Measurements from ENCODE around the gene LIN28A.
"Not testable (repeated sequence)": the region's sequence is repeated elsewhere in the genome, so short reads cannot be mapped to it uniquely, and the experiment has no call there.

LIN28A gene

DNA sequence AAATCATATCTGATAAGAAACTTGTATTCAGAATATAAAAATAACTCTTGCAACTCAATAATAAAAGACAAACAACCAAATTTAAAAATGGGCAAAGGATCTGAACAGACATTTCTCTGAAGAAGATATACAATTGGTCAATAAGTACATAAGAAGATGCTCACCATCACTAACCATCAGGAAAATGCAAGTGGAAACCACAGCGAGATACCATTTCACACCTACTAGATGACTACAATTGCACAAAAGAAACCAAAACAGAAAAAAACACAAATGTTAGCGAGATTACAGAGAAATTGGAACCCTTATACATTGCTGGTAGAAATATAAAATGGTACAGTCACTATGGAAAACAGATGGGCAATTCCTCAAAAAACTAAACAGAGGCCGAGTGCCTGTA, 26.5 kb upstream of the LIN28A start:
- H3K4me3 ChIP-seq (ENCODE audit: low read length), result no peak overlapping the region
- DNase-seq (ENCODE audit: low read depth, low spot score), result no peak

DNA sequence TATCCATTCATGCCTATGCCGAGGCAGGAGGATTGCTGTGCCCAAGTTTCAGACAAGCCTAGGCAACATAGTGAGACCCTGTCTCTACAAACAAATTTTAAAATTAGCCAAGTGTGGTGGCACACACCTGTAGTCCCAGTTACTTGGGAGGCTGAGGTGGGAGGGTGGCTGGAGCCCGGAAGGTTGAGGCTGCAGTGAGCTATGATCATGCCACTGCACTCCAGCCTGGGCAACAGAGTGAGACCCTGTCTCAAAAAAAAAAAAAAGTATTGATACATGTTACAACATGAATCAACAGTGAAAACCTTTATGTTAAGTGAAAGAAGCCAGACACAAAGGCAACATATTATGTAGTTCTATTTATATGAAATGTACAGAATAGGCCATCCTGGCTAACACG, 25.6 kb upstream of the LIN28A start:
- not testable (repeated sequence) for DNase-seq (ENCODE audit: low read depth, low spot score)

DNA sequence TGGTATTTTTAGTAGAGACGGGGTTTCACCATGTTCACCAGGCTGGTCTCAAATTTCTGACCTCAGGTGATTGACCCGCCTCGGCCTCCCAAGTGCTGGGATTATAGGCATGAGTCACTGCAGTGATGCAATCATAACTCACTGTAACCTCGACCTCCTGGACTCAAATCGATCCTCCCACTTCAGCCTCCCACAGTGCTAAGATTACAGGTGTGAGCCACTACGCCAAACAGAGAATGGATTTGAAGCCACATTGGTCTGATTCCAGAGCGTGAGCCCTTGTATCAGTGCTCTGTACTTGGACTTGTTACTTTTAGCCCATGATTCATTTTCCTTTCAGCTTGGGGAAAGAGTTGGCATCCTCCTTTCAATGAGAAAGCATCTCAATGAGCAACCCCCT, 23.2 kb upstream of the LIN28A start:
- H3K4me3 ChIP-seq (ENCODE audit: low read length), result no peak overlapping the region
- DNase-seq (ENCODE audit: low read depth, low spot score), result no peak

More for the DNA sequence above, 25.6 kb upstream of the LIN28A start:
- H3K4me3 ChIP-seq (ENCODE audit: low read length), result not testable (repeated sequence)

DNA sequence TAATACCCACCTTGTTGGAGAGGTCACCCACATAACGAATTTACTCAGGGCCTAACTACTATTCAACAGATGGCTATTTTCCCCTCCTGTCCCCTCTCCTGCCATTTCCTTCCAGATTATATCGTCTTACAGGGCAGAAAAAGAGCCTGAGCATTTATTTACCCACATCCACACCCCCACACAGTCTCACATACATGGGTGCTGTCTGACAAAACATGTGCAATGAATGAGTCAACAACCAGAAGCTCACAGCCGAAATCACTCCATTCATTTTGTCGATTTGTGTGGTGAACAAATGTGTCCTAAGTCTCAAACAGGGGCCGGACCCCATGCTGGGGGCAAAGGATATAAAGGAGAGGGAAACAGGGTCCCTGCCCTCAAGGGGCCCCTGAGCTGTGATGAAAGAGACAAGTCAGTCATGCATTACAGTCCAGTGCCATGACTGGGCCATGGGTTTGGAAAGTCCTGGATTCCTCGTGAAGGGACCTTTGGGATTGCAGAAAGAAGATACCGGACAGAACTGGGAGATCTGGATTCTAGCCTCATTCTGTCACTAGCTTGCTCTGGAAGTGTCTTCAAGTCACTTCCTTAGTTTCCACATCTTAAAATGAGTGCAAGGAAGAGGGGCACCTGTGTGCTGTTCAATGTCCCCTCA, 21.7 kb upstream of the LIN28A start:
- no peak for DNase-seq (ENCODE audit: low read depth, low spot score)
- no peak overlapping the region for H3K4me3 ChIP-seq (ENCODE audit: low read length)

DNA sequence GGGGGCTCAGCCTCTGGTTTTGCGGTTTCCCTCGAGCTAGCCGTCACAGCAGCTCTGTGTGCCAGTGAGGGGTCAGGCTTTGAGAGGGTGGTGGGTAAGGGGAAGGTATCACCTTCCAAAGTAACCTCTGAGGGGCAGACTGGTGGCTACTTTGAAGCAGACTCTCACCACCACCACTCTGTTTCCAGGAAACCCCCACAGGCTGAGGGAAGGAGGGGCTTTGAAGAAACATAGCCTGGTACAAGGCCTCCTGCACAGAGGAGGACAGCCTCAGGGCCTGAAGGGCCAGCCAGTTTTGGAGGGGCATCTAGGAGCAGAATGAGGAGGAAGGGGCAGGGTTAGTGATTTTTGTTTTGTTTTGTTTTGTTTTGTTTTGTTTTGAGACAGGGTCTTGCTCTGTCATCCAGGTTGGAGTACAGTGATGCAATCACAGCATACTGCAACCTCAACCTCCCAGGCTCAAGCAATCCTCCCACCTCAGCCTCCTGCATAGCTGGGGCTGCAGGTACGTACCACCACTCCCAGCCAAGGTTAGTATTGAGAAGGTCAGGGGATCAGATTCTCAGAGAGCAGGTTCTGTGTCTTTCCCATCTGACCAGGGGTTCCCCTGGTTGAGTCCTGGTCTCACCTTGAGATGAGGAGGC, 20.9 kb upstream of the LIN28A start:
- no peak overlapping the region for H3K4me3 ChIP-seq (ENCODE audit: low read length)
- DNase-seq (ENCODE audit: low read depth, low spot score), result no peak

DNA sequence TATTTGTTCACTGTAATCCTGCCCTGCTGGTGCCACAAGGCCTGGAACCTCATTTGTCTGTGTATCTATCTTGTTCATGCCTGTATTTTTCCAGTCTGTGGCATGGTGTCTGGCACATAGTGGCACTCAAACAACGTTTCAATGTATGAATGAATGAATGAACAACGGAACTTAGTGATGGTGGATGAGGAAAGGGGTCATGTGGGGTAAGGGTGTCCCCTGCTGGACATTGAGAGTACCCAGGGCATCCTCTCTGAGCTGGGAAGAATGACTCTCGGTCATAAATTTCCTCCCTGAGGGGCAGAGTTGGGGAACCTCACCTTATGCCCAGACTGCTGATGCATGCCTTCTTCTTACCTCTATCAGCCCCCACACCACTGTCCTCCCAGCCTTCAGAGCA, 19.2 kb upstream of the LIN28A start:
- no peak overlapping the region for H3K4me3 ChIP-seq (ENCODE audit: low read length)
- peak; percentile 42 for DNase-seq (ENCODE audit: low read depth, low spot score)

DNA sequence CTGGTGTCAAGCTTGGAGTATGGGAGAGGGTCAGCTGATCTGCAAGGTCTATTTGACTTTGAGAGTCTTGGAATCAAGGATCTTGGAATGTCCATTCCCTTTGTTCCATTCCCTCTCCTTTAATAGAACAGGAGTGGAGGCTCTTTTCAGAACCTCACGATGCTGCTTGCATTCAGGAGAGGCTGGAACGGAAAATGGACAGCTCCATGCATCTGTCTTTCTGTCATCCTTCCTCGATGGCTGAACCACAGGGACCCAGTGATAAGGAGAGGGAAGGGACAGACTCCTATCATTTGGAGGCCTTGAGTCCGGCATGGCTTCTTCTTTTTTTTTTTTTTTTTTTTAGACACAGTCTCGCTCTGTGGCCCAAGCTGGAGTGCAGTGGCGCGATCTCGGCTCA, 14.9 kb upstream of the LIN28A start:
- no peak overlapping the region for H3K4me3 ChIP-seq (ENCODE audit: low read length)
- DNase-seq (ENCODE audit: low read depth, low spot score), result no peak

DNA sequence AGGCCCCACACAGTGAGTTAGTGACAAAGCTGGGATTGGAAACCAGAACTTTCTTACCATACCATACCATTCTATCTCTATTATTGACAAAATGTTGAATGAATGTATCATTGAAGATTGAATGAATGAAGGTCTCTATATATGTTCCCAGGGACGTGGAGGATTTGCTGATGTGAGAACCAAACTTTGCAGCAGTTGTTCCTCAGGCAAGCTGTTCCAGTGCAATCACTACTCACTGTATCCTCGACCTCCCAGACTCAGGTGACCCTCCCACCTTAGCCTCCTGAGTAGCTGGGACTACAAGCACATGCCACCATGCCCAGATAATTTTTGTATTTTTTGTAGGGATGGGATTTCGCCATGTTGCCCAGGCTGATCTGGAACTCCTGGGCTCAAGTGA, 11.6 kb upstream of the LIN28A start:
- DNase-seq (ENCODE audit: low read depth, low spot score), result no peak
- H3K4me3 ChIP-seq (ENCODE audit: low read length), result no peak overlapping the region

DNA sequence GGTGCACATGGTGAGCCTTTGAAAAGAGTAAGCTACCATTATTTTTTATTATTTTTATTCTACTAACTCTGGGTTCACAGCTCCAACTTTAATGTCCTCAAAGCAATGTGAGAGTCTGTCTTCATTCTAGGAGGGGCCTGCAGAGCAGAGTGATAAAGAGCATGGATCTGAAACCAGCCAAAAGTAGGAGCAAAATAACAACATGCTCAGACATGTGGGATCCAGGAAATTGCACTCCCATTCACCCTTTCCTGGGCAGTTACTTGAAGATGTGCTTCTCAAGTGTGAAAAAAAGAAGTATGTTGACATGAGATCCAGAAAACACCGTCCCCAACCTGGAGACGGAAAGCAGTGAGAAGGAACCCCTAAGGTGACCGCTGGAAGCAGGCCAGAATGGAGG, 8.7 kb upstream of the LIN28A start:
- no peak overlapping the region for H3K4me3 ChIP-seq (ENCODE audit: low read length)

DNA sequence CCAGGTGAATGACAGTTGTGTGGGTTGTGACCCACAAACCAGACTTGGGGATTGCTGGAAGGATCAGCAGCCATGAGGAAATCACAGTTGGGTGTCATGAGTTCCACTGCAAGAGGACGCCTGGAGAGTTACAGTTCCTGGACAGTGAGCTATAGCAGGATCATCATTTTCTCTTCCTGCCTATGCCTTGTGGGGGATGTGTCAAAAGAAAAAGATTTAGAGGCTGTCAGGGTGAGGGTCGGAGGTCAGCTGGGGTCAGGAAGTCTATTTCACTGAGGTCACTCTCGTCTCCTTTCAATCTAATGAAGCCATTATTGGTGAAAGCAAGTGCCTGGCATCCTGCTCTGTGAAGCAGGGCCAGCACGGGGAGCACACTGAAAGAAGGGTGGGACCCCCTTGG, 7.0 kb upstream of the LIN28A start:
- no peak overlapping the region for H3K4me3 ChIP-seq (ENCODE audit: low read length)

More for the DNA sequence above, 8.7 kb upstream of the LIN28A start:
- no peak for DNase-seq (ENCODE audit: low read depth, low spot score)

DNA sequence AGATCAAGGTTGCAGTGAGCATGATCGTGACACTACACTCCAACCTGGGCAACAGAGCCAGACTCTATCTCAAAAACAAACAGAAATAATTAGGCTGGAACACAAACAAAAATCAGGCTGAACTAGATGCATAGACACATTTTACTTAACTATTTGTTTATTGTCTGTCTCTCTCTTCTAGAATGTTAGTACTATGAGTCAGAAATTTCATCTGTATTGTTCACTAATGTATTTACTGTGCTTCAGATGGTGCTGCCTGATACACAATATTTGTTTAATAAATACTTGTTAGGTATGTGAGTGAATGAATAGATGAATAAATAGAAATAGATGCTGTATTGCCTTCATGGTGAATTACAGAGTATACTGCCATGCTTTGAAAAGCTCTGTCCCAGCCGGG, 6.0 kb upstream of the LIN28A start:
- H3K4me3 ChIP-seq (ENCODE audit: low read length), result no peak overlapping the region
- no peak for DNase-seq (ENCODE audit: low read depth, low spot score)

More for the DNA sequence above, 7.0 kb upstream of the LIN28A start:
- DNase-seq (ENCODE audit: low read depth, low spot score), result no peak

DNA sequence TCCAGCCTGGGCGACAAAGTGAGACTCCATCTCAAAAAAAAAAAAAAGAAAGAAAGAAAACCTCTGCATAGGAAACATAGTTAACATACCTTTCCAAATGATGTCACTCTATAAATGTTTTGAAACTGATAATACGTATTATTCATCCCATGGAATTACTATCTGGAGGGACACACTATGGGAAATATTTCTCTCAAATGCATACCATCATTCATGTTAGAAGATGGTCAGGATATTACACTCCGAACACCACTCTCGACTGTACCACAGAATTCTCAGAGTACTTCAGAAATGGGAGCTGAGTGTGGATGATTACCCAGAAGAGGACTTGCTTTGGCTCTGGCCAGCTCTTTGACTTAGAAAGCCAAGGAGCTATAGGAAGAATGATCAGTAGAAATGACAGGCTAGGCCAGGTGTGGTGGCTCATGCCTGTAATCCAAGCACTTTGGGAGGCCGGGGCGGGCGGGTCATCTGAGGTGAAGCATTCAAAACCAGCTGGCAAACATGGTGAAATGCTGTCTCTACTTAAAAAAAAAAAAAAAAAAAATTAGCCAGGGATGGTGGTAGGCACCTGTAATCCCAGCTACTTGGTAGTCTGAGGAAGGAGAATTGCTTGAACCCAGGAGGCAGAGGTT, 5.2 kb upstream of the LIN28A start:
- no peak for DNase-seq (ENCODE audit: low read depth, low spot score)
- no peak overlapping the region for H3K4me3 ChIP-seq (ENCODE audit: low read length)

DNA sequence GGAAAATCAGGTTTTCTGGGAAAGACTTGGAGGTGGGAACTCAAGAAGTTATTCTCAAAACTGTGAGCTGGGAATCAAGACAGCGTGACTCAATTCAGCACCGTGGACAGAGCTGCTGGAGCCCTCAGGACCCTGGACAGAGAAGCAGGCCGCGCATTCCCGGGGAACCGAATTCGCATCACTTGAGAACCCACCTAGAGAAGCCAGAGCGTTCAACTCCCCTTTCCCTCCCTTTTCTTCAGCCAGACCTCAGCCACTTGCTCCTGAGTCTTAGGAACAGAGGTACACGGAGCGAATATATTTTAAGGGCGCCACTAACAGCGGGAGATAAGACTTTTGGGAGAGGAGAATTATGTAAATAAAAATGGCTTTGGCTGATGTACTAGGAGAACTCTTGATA, 2.0 kb upstream of the LIN28A start:
- DNase-seq (ENCODE audit: low read depth, low spot score), result peak; percentile 65
- no peak overlapping the region for H3K4me3 ChIP-seq (ENCODE audit: low read length)

DNA sequence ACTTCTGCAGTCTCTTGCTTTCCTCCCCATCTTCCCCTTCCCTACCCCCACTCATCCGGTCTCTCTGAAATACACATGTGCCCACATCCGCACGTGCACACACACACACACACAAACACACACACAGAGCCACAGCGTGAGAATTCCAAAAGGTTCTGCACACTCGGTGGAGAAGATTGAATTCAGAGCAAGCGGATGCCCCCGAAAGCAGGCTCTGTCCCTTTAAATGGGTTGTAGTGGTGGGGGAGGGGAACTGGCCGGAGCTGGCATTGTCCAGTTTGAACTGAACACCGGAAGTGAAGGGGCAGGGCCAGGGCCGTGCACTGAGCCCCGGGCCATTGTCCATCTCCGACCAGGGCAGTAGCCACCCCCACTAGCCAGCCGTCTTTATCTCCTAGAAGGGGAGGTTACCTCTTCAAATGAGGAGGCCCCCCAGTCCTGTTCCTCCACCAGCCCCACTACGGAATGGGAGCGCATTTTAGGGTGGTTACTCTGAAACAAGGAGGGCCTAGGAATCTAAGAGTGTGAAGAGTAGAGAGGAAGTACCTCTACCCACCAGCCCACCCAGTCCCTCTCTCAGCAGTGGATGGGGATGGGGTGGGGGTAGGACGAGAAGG, 1.3 kb upstream of the LIN28A start:
- no peak overlapping the region for H3K4me3 ChIP-seq (ENCODE audit: low read length)
- peak; percentile 54 for DNase-seq (ENCODE audit: low read depth, low spot score)

DNA sequence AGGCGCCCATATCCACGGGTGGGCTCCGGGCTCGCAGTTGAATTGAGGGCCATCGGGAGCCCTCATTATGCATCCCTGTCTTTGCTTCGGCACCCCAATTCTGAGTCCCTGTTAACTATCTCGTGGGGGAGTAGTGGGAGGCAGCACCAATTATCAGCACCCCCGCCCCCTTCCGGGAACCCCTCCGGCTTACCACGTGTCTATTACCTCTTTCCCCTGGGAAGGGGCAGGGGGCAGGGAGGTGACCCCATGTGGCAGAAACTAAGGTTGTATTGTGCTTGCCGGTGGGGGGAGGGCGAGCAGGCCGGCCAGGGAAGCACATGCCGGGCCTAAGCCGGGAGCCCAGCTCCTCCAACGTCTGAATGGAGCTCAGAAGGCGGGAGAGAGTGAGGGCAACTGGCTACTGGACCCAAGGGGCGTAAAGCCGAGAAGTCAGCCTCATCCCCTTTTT, 1.0 kb downstream of the LIN28A start:
- no peak overlapping the region for H3K4me3 ChIP-seq (ENCODE audit: low read length)
- no peak for DNase-seq (ENCODE audit: low read depth, low spot score)

DNA sequence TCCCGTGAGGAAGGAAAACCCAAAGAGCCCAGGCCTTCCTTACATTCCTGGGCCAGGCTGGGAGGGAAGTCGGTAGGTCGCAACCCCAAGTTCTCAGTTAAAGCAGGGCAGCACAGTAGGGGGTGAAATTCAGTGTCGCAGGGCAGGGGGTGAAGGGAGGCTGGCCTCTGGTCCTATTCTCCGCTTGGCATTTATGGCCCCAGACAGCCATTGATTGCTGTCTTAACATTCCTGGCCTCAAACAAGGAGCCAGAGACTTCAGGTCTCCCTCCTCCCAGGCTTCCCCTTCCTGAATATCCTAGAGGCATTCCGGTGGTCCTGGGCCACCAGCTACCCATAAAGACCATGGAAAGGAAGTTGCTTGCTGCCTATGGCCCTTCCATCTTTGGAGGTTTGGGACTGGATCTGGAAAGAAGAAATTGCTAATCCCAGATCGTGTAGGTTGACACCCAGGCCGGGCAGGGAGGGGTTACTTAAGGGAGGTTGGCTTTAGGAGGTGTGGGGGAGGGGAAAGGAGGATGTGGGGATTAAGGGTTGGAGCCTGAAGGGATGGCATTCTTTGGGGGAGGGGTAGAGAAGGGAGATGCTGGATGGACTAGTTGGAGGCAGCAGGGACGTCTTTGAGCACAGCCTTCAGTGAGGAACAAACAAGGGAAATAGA, 1.7 kb downstream of the LIN28A start:
- DNase-seq (ENCODE audit: low read depth, low spot score), result no peak
- H3K4me3 ChIP-seq (ENCODE audit: low read length), result no peak overlapping the region

DNA sequence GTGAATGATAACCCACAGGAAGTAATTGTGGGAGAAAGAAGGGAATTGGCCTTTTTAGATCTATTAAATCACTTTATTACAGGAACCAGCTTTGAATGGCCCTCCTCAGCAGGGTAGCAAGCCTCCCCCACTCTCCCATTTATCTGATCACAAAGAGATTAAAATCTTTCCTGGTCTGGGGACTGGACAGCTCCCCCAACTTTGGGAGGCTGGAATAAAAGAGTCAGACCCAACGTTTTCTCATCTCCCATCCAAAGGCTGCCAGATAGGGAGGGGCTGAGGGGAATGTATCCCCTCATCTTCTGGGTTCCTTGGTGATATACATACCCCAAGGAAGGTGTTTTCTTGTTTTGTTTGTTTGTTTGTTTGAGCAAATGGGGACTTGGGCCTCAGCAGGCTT, 2.4 kb downstream of the LIN28A start:
- DNase-seq (ENCODE audit: low read depth, low spot score), result no peak
- no peak overlapping the region for H3K4me3 ChIP-seq (ENCODE audit: low read length)

DNA sequence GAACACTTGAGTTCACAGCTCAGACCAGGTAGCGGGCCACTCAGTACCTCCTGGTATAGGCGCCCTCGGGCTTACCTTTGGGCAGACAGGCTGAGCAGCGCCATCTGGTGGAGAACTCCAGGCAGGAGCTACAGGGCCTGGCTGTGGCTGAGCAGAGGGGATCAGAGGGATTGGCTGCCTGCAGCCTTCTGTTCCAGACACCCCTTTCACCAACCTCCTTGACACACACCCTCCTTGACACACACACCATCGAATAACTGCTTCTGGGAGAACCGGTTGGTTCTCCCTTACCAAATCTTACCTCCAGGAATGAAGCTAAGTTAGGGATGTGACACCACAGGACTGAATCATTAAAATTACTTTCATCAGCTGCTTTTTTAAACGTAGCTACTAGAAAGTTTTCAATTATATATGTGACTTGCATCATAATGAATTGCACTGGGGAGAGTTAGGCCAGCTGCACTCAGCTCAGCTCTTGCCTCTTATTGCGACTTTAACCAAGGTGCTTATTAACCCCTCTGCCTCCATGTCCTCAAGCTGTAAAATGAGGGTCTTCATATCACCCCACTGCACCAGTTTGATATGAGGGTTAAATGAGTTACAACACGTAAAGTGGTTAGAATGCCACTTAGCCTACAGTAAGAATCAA, 6.6 kb downstream of the LIN28A start:
- no peak overlapping the region for H3K4me3 ChIP-seq (ENCODE audit: low read length)
- DNase-seq (ENCODE audit: low read depth, low spot score), result peak; percentile 75

DNA sequence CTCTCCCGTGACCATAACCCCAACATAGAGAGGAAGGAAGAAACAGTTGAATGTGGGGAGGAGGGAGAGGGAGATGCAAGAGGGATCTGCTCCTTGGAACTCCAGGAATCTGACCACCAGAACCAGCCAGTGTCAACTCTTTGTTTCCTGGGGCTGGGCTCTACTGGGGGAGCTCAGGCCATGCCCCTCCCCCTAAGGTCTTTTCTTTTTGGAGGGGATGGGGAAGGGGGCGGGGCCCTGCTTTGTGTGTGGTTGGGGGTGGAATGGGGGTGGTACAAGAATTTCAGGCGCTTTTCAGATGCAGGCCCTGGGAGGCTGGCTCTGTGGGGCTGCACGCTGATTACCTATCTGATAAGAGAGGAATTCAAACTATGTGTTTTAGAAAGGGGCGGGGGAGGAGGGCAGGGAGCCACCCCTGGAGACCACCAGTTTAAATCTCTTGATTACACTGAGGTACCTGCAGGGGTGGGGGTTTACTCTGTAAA, 8.3 kb downstream of the LIN28A start:
- DNase-seq (ENCODE audit: low read depth, low spot score), result no peak
- H3K4me3 ChIP-seq (ENCODE audit: low read length), result no peak overlapping the region
